GM12878 (cell line): Measurements from ENCODE around the gene BRD3. TPM values are rescaled to one million over a fixed set of nuclear protein-coding genes. Genes with fewer than 3 reads are reported as not detected.

ENCODE experiments used
- CBX5 ChIP-seq: sonication (generic); IDR thresholded peaks from 2 replicates; pipeline ENCODE4 v1.6.1; 2016; ENCODE audit warnings: low read depth, moderate library complexity, mild to moderate bottlenecking, inconsistent platforms
- CEBPZ ChIP-seq: fragments of 150-350 bp; IDR thresholded peaks from 2 replicates; pipeline ENCODE4 v1.6.1; 2016; ENCODE audit warnings: low read depth, low read length
- ELK1 ChIP-seq: IDR thresholded peaks from 2 replicates; pipeline ENCODE4 v1.6.1; 2012; ENCODE audit warnings: low read depth, low read length, improper control_type of control experiment
- GABPA ChIP-seq: IDR thresholded peaks from 2 replicates; pipeline ENCODE4 v1.6.1; 2014; ENCODE audit warnings: antibody characterized with exemption, low read depth, mild to moderate bottlenecking, inconsistent platforms
- HDGF ChIP-seq: fragments of 450-650 bp; IDR thresholded peaks from 2 replicates; pipeline ENCODE4 v1.6.1; 2016; ENCODE audit warnings: antibody characterized with exemption
- MEF2A ChIP-seq: IDR thresholded peaks from 2 replicates; pipeline ENCODE4 v1.6.1; 2011; ENCODE audit warnings: low read depth, mild to moderate bottlenecking, low read length, moderate library complexity; ENCODE audit not compliant: insufficient read depth
- MYB ChIP-seq: fragments of 150-350 bp; IDR thresholded peaks from 2 replicates; pipeline ENCODE4 v1.6.1; 2014; ENCODE audit warnings: mild to moderate bottlenecking, low read depth, low read length, borderline replicate concordance
- NFYB ChIP-seq: IDR thresholded peaks from 2 replicates; pipeline ENCODE4 v1.6.1; 2011; ENCODE audit warnings: low read depth, mild to moderate bottlenecking, low read length, improper control_type of control experiment, moderate library complexity; ENCODE audit not compliant: insufficient read depth
- PML ChIP-seq: IDR thresholded peaks from 2 replicates; pipeline ENCODE4 v1.6.1; 2012; ENCODE audit warnings: low read length, inconsistent platforms
- RBBP5 ChIP-seq: fragments of 200-600 bp; sonication (generic); conservative IDR thresholded peaks from 2 replicates; pipeline ENCODE4 v1.6.1; 2016
- SMAD1 ChIP-seq: fragments of 450-650 bp; IDR thresholded peaks from 2 replicates; pipeline ENCODE4 v1.6.1; 2018; ENCODE audit warnings: mild to moderate bottlenecking, low read depth; ENCODE audit not compliant: partially characterized antibody
- SPI1 ChIP-seq: IDR thresholded peaks from 2 replicates; pipeline ENCODE4 v1.6.1; 2011; ENCODE audit warnings: low read depth, mild to moderate bottlenecking, low read length, moderate library complexity, borderline replicate concordance; ENCODE audit not compliant: insufficient read depth
- SUPT20H ChIP-seq: IDR thresholded peaks from 2 replicates; pipeline ENCODE4 v1.6.1; 2011; ENCODE audit warnings: low read depth, mild to moderate bottlenecking, low read length, moderate library complexity, borderline replicate concordance; ENCODE audit not compliant: control insufficient read depth
- TBL1XR1 ChIP-seq: IDR thresholded peaks from 2 replicates; pipeline ENCODE4 v1.6.1; 2012; ENCODE audit warnings: low read depth, low read length, improper control_type of control experiment
- ZNF217 ChIP-seq: fragments of 450-650 bp; IDR thresholded peaks from 2 replicates; pipeline ENCODE4 v1.6.1; 2017; ENCODE audit warnings: antibody characterized with exemption, mild to moderate bottlenecking
- ZNF24 ChIP-seq: fragments of 450-650 bp; IDR thresholded peaks from 2 replicates; pipeline ENCODE4 v1.6.1; 2017; ENCODE audit warnings: antibody characterized with exemption, mild to moderate bottlenecking
- ZSCAN29 ChIP-seq: fragments of 450-650 bp; IDR thresholded peaks from 2 replicates; pipeline ENCODE4 v1.6.1; 2017; ENCODE audit warnings: mild to moderate bottlenecking, moderate library complexity
- polyA plus RNA-seq, 11 experiments: library from polyadenylated mRNA; depleted of rRNA in 4 of 11; unstranded in 6 of 11; stranded (reverse) in 5 of 11; fragments of >200 nt; fragmentation: Nextera tagmentation in 4 of 11; fragmentation: Illumina TruSeq in 1 of 11; extraction: Ambion mirVana in 4 of 11; extraction: Trizol in 1 of 11; gene quantifications; 1 replicate in 1 of 11; 2 replicates in 10 of 11; pipeline versions ENCODE4 v1.2.1 to v1.2.3, GENCODE V29; 2011 to 2016; ENCODE audit warnings: inconsistent platforms in 2 of 11, missing spikeins in 2 of 11, low read depth in 1 of 11
- total RNA-seq, 4 experiments: library from RNA; depleted of rRNA in 3 of 4; stranded (reverse); fragments of >200 nt in 3 of 4; fragmentation: Illumina TruSeq in 1 of 4; extraction: Trizol in 1 of 4; gene quantifications; 2 replicates each; pipeline versions ENCODE4 v1.2.1 to v1.2.3, GENCODE V29; 2013 to 2021
- TF ChIP-seq, protein P1 (sequence below): fragments of 450-650 bp; IDR thresholded peaks from 2 replicates; pipeline ENCODE4 v1.6.1; 2016; ENCODE audit warnings: mild to moderate bottlenecking
- TF ChIP-seq, protein P2 (sequence below): fragments of 450-650 bp; IDR thresholded peaks from 2 replicates; pipeline ENCODE4 v1.6.1; 2016; ENCODE audit warnings: mild to moderate bottlenecking
- TF ChIP-seq, protein P3 (sequence below): IDR thresholded peaks from 2 replicates; pipeline ENCODE4 v1.6.1; 2011; ENCODE audit warnings: mild to moderate bottlenecking, low read depth, low read length, moderate library complexity; ENCODE audit not compliant: insufficient replicate concordance

Gene BRD3
- total and polyA plus RNA-seq, 10 of the 15 experiments (the other 5 are each of a cell fraction or from before 2014, with no cell fraction given), result 0.53 to 20.8 (median 4.8) TPM

DNA sequence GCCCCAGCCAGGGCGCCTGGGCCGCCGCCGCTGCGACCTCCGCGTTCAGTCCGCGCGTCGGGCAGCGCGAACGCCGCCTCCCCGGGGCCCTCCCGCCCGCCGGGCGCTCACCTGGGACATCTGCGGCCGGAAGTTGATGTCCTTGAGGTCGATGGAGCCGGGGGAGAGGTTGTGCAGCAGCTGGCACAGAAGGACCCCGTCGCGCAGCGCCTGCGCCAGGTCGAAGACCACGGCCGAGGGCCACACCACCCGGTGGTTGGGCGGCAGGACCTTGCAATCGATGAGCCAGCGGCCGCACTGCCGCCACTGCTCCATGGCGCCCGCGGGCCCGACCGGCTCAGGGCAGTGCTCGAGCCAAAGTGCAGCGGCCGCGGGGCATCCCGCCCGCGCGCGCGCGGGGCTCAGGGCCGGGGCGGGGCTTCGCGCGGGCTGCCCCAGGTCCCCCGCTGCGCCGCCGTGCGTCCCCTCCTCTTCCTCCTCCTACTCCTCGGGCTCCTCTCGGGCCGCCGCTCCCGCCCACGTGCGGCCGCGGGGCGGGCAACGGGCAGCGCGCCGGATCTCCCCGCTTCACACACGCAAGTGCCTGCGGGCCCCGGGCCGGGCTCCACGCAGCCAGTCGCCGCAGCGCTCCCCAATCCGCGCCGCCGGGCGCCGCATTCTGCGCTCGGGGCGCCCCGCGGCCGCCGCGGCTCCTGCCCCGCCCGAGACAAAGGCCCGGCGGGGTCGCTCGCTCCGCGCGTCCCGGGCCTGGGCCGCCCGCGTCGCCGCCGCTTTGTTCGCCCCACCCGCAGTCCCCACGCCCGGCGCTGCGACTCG lies 75.7 kb downstream of the BRD3 start, which contains the start of gene VAV2 (continued):
- TF ChIP-seq TBL1XR1 (no peak), ZNF217 (no peak), NFYB (no peak), SMAD1 (no peak), SPI1 (no peak), HDGF (no peak), ZNF24 (no peak), RBBP5 (no peak), MEF2A (no peak), MYB (no peak), CEBPZ (no peak), SUPT20H (no peak), ZSCAN29 (no peak), GABPA (no peak), CBX5 (no peak), ELK1 (no peak), PML (no peak)
- TF ChIP-seq, protein P1, sequence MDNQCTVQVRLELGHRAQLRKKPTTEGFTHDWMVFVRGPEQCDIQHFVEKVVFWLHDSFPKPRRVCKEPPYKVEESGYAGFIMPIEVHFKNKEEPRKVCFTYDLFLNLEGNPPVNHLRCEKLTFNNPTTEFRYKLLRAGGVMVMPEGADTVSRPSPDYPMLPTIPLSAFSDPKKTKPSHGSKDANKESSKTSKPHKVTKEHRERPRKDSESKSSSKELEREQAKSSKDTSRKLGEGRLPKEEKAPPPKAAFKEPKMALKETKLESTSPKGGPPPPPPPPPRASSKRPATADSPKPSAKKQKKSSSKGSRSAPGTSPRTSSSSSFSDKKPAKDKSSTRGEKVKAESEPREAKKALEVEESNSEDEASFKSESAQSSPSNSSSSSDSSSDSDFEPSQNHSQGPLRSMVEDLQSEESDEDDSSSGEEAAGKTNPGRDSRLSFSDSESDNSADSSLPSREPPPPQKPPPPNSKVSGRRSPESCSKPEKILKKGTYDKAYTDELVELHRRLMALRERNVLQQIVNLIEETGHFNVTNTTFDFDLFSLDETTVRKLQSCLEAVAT, result no peak
- TF ChIP-seq, protein P2, sequence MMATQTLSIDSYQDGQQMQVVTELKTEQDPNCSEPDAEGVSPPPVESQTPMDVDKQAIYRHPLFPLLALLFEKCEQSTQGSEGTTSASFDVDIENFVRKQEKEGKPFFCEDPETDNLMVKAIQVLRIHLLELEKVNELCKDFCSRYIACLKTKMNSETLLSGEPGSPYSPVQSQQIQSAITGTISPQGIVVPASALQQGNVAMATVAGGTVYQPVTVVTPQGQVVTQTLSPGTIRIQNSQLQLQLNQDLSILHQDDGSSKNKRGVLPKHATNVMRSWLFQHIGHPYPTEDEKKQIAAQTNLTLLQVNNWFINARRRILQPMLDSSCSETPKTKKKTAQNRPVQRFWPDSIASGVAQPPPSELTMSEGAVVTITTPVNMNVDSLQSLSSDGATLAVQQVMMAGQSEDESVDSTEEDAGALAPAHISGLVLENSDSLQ, result no peak
- TF ChIP-seq, protein P3, sequence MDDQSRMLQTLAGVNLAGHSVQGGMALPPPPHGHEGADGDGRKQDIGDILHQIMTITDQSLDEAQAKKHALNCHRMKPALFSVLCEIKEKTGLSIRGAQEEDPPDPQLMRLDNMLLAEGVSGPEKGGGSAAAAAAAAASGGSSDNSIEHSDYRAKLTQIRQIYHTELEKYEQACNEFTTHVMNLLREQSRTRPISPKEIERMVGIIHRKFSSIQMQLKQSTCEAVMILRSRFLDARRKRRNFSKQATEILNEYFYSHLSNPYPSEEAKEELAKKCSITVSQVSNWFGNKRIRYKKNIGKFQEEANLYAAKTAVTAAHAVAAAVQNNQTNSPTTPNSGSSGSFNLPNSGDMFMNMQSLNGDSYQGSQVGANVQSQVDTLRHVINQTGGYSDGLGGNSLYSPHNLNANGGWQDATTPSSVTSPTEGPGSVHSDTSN, result peak; percentile 8
